ENCODE measurements around the gene SUN5.

SUN5 gene

DNA sequence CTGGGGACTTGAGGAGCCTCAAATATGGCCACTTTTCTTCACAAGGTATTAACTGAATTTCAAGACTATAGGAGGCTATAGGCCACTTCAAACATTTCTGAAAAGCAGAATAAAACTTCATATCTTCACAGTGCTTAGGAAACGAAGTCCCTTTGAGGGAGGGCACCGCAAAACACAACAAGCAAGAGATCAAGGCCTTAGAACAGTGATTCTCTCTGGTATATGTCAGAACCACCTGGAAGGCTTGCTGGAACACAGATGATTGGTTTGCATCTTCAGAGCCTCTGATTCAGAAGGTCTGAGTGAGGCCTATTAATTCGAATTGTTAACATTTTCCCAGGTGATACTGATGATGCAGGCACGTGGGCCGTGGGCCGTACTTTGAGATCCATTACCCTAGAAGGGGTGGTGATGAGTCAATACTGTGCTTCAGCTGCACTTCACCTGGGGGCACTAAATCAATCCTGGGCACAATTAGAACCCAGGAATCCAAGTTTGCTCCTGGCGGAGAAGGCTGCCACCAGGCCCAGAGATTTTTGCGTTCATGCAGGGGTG lies 10.7 kb downstream of the SUN5 start:
- no peak overlapping the region for H3K4me3 ChIP-seq
- TF ChIP-seq FOXP2 (optimal IDR thresholded peaks at IDR 0.05; ENCODE audit: control extremely low read depth, extremely low read length, insufficient read depth) (no peak), EZH2 (IDR thresholded peaks at IDR 0.05) (no peak), POLR2AphosphoS5 (IDR thresholded peaks at IDR 0.05; ENCODE audit: borderline replicate concordance, low read depth, low read length) (no peak)
- no peak overlapping the region for H3K27ac ChIP-seq
- no peak overlapping the region for H3K9ac ChIP-seq (ENCODE audit: insufficient read length)
- no peaks in the 10 kb centered on the region for H3K9me3 ChIP-seq (ENCODE audit: low read depth, low read length)
- no peak for DNase-seq (ENCODE audit: low read depth, low spot score)
- no peaks in the 10 kb centered on the region for H3K36me3 ChIP-seq (ENCODE audit: insufficient read depth, low read length)

DNA sequence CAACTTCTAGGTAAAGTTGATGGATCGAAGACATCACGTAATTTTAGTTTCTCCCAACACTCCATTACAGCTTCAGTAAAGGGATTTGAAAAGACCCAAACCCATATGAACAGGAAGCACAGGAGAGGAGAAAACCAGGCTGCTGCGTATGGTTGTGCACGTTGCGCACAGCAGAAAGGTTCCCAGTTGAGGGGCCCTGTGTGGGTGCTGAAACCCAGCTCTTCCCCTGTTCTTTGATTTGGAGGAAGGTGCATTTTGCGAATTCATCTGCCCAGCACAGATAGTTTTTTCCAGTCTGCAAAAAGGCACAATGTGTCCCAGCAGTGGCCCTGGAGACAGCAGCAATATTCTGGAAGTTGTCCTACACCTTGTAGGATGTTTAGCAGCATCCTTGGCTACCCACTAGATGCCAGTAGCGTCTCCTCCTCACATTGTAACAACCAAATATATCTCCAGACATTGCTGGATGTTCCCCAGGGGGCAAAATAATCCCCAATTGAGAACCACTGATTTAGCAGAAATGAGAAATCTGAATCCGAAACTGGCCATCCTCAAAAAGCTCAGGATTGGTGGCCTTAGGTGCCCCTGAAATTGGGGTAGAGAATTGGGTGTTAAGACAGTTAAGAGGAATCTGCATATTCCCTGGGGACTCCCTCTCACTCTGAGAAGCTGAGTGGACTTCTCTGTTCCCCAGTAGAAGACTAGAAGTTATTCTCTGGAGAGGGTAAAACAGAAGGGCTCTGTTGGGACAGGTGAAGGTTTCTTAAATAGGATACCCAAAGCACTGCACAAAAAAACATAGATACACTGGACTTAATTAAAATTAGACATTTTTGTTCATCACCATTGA lies 12.2 kb downstream of the SUN5 start:
- Histone ChIP-seq H3K36me3 (ENCODE audit: insufficient read depth, low read length) (no peaks in the 10 kb centered on the region), H3K9me3 (ENCODE audit: low read depth, low read length) (no peaks in the 10 kb centered on the region), H3K4me3 (no peak overlapping the region), H3K27ac (no peak overlapping the region), H3K9ac (ENCODE audit: insufficient read length) (no peak overlapping the region)
- TF ChIP-seq POLR2AphosphoS5 (IDR thresholded peaks at IDR 0.05; ENCODE audit: borderline replicate concordance, low read depth, low read length), result no peak
- TF ChIP-seq EZH2 (IDR thresholded peaks at IDR 0.05), result no peak
- no peak for TF ChIP-seq FOXP2 (optimal IDR thresholded peaks at IDR 0.05; ENCODE audit: control extremely low read depth, extremely low read length, insufficient read depth)
- no peak for DNase-seq (ENCODE audit: low read depth, low spot score)

DNA sequence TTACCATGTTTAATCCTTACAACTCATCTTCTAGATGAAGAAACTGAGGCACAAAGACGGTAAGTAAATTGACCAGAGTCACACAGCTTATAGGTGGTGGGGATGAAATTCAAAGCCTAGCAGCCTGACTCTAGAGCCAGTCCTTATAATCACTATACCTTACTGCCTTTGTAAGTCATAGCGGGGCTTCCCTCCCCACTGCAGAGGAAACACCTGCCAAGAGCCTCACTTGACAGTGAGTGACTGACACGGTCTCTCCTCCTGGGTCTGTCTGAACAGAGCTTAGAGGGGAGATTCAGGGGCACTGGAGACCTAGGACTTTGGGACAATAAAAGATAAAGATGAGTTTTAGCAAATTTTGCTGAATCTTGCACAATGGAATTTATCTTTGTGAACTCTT lies 12.8 kb downstream of the SUN5 start:
- TF ChIP-seq EZH2 (IDR thresholded peaks at IDR 0.05) (no peak), POLR2AphosphoS5 (IDR thresholded peaks at IDR 0.05; ENCODE audit: borderline replicate concordance, low read depth, low read length) (no peak), FOXP2 (optimal IDR thresholded peaks at IDR 0.05; ENCODE audit: control extremely low read depth, extremely low read length, insufficient read depth) (no peak)
- Histone ChIP-seq H3K4me3 (no peak overlapping the region), H3K36me3 (ENCODE audit: insufficient read depth, low read length) (no peaks in the 10 kb centered on the region), H3K9me3 (ENCODE audit: low read depth, low read length) (no peaks in the 10 kb centered on the region), H3K9ac (ENCODE audit: insufficient read length) (no peak overlapping the region), H3K27ac (no peak overlapping the region)
- no peak for DNase-seq (ENCODE audit: low read depth, low spot score)

GRCh38 chr20:32990426-32990825 lies 13.8 kb downstream of the SUN5 start:
- Histone ChIP-seq H3K4me3 (no peak overlapping the region), H3K9me3 (ENCODE audit: low read depth, low read length) (no peaks in the 10 kb centered on the region), H3K36me3 (ENCODE audit: insufficient read depth, low read length) (no peaks in the 10 kb centered on the region), H3K9ac (ENCODE audit: insufficient read length) (no peak overlapping the region), H3K27ac (no peak overlapping the region)
- no peak for DNase-seq (ENCODE audit: low read depth, low spot score)
- TF ChIP-seq POLR2AphosphoS5 (IDR thresholded peaks at IDR 0.05; ENCODE audit: borderline replicate concordance, low read depth, low read length), result no peak
- TF ChIP-seq EZH2 (IDR thresholded peaks at IDR 0.05), result no peak
- no peak for TF ChIP-seq FOXP2 (optimal IDR thresholded peaks at IDR 0.05; ENCODE audit: control extremely low read depth, extremely low read length, insufficient read depth)

DNA sequence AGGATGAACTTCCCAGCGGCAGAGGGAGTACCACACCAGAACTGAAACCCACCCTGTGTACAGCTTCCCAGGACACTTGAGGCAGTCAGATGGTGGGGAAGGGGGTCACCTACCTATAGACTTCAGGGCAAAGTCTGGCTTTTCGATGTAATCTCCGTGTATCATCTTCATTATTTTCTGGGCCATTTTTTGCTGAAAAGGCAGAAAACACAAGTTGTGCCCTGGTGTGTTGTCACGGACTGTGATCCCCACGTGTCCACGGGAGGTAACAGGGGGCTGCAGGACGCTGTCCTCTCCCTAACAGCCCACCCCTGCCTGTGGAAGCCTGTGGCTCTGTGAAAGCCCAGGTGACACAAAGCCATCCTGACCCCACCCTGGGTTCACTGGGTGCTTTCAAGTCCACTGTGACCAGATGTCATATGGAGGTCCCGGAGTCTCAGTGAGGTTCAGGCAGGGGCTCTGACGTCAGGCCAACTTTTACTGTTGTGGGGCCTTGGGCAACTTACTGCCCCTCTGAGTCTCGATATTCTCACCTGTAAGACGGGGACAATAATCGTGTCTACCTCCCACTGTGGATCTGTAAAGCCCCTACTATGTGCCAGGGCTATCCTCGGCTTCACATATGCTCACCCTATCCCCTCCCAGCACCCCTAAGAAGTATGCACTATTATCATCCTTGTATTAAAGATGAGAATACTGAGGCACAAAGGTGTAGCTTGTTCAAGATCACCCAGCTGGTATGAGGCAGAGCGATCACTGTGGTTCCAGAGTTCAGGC lies 14.5 kb downstream of the SUN5 start:
- Histone ChIP-seq H3K9ac (ENCODE audit: insufficient read length) (no peak overlapping the region), H3K4me3 (no peak overlapping the region), H3K27ac (no peak overlapping the region), H3K9me3 (ENCODE audit: low read depth, low read length) (no peaks in the 10 kb centered on the region), H3K36me3 (ENCODE audit: insufficient read depth, low read length) (no peaks in the 10 kb centered on the region)
- no peak for DNase-seq (ENCODE audit: low read depth, low spot score)
- no peak for TF ChIP-seq EZH2 (IDR thresholded peaks at IDR 0.05)
- TF ChIP-seq FOXP2 (optimal IDR thresholded peaks at IDR 0.05; ENCODE audit: control extremely low read depth, extremely low read length, insufficient read depth), result no peak
- TF ChIP-seq POLR2AphosphoS5 (IDR thresholded peaks at IDR 0.05; ENCODE audit: borderline replicate concordance, low read depth, low read length), result no peak

DNA sequence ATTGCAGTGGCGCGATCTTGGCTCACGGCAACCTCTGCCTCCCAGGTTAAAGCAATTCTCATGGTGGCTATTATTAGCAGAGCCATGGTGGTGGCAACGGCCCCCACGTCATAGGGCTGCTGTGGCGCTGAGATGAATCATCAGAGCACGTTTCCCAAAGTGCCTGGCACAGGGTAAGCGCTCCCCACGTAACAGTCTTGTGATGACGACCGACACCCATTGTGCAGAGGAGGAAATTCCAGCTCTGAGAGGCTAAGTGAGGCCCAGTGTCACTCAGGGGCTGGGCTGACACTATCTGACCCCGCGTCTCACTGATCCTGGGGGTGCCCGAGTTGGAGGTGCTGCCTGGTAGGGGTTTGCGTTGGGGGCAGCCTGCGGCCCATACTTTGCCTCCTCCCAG lies 16.2 kb downstream of the SUN5 start:
- no peak overlapping the region for H3K27ac ChIP-seq
- no peaks in the 10 kb centered on the region for H3K9me3 ChIP-seq (ENCODE audit: low read depth, low read length)
- no peak overlapping the region for H3K4me3 ChIP-seq
- DNase-seq (ENCODE audit: low read depth, low spot score), result no peak
- no peak for TF ChIP-seq POLR2AphosphoS5 (IDR thresholded peaks at IDR 0.05; ENCODE audit: borderline replicate concordance, low read depth, low read length)
- TF ChIP-seq FOXP2 (optimal IDR thresholded peaks at IDR 0.05; ENCODE audit: control extremely low read depth, extremely low read length, insufficient read depth), result no peak
- TF ChIP-seq EZH2 (IDR thresholded peaks at IDR 0.05), result no peak
- H3K36me3 ChIP-seq (ENCODE audit: insufficient read depth, low read length), result no peaks in the 10 kb centered on the region
- no peak overlapping the region for H3K9ac ChIP-seq (ENCODE audit: insufficient read length)

DNA sequence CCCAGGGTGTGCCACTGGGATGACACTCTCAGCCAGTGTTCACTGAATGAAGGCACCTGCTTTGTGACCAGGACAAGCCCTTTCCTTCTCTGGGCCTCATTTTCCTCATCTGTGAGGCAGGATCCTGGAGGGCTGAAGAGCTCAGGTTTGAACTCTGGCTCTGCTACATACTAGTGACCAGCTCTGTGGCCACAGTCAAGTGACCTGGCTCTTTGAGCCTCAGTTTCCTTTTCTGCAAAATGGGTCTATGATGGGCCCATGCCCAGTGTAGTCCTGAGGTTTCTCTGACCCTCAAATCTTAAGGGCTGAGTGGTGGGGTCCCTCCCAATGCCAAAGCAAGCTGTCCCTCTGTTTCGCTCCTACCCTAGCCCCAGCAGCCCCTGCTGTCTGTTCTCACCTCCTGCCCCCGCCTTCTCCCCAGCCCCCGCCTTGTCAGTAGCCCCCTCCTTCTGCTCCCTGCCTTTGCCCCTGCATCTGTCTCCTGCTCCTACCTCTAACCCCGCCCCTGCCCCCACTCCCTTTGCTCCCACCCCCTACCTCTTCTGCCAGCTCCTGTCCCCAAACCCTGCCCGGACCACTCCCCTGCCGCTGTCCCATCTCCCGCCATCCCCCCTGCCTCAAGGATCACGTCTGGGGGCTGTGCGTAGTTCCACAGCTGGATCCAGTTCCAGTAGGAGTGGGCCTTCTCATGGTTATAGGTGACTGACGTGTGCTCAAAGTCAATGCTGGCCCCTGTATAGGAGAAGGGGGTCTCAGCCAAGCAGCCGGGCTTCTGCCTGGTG lies 17.0 kb downstream of the SUN5 start:
- Histone ChIP-seq H3K9me3 (ENCODE audit: low read depth, low read length) (no peaks in the 10 kb centered on the region), H3K4me3 (no peak overlapping the region), H3K27ac (no peak overlapping the region), H3K36me3 (ENCODE audit: insufficient read depth, low read length) (no peaks in the 10 kb centered on the region), H3K9ac (ENCODE audit: insufficient read length) (no peak overlapping the region)
- DNase-seq (ENCODE audit: low read depth, low spot score), result no peak
- TF ChIP-seq FOXP2 (optimal IDR thresholded peaks at IDR 0.05; ENCODE audit: control extremely low read depth, extremely low read length, insufficient read depth), result no peak
- no peak for TF ChIP-seq POLR2AphosphoS5 (IDR thresholded peaks at IDR 0.05; ENCODE audit: borderline replicate concordance, low read depth, low read length)
- TF ChIP-seq EZH2 (IDR thresholded peaks at IDR 0.05), result no peak

Data from SK-N-MC (cell line).